Thoracic aorta (tissue), 2 donors: ENCODE measurements around the gene PIK3R4. TPM values are rescaled to one million over a fixed set of nuclear protein-coding genes. Genes with fewer than 3 reads are reported as not detected.

Experiments
- ATAC-seq: fragments of 150-250 bp; one replicate; pipeline ENCODE4 v1.8.0; 2017; ENCODE audit warnings: low read depth; ENCODE audit not compliant: insufficient number of reproducible peaks, low FRiP score
- DNase-seq: peaks from one replicate; pipeline ENCODE4 v3.0.0-alpha.2; 2020; ENCODE audit warnings: low spot score
- H3K27ac ChIP-seq, 2 donors: fragments of 200-600 bp; sonication (generic); 1 replicate in 1 of 2; 2 replicates in 1 of 2; pipeline ENCODE4 v1.5.1; 2016; ENCODE audit warnings: mild to moderate bottlenecking in 2 of 2, moderate library complexity in 2 of 2
- H3K27me3 ChIP-seq: fragments of 200-600 bp; sonication (generic); replicated peaks from 2 replicates; pipeline ENCODE4 v1.6.0; 2016; ENCODE audit warnings: mild to moderate bottlenecking; ENCODE audit not compliant: insufficient read depth
- H3K36me3 ChIP-seq: fragments of 200-600 bp; sonication (generic); one replicate; pipeline ENCODE4 v1.5.1; 2016
- H3K4me1 ChIP-seq, 2 donors: fragments of 200-600 bp; sonication (generic); 1 replicate in 1 of 2; 2 replicates in 1 of 2; pipeline versions ENCODE4 v1.5.1 to v1.6.0; 2016; ENCODE audit warnings: low read depth in 2 of 2, mild to moderate bottlenecking in 1 of 2; ENCODE audit not compliant: control insufficient read depth in 1 of 2
- H3K4me3 ChIP-seq: fragments of 200-600 bp; sonication (generic); 2 replicates; pipeline ENCODE4 v1.5.1; 2016; ENCODE audit warnings: mild to moderate bottlenecking
- H3K9me3 ChIP-seq: fragments of 200-600 bp; sonication (generic); 2 replicates; pipeline ENCODE4 v1.5.1; 2016
- total RNA-seq, 2 donors: library from RNA; depleted of rRNA; stranded (reverse); fragments of >200 nt; gene quantifications; one replicate each; pipeline versions ENCODE4 v1.1.0 to v1.2.3, GENCODE V29; 2016
- TF ChIP-seq, protein P1 (sequence below): fragments of 200-600 bp; sonication (generic); IDR thresholded peaks from one replicate; pipeline ENCODE4 v1.5.1; 2019; ENCODE audit warnings: antibody characterized with exemption

Gene PIK3R4
- total RNA-seq, 2 donors from 2014 or later = 28.4 to 53.5 TPM

GRCh38 chr3:130686833-130687232 is 59.8 kb downstream of the PIK3R4 start:
- ATAC-seq = no peak
- Histone ChIP-seq H3K4me3 (no peak overlapping the region), H3K36me3 (peaks cover 25% of the 10 kb centered on the region), H3K27ac (no peak overlapping the region), H3K9me3 (no peaks in the 10 kb centered on the region), H3K4me1 (no peaks in the 10 kb centered on the region), H3K27me3 (no peaks in the 10 kb centered on the region)
- DNase-seq = no peak
- TF ChIP-seq, protein P1, sequence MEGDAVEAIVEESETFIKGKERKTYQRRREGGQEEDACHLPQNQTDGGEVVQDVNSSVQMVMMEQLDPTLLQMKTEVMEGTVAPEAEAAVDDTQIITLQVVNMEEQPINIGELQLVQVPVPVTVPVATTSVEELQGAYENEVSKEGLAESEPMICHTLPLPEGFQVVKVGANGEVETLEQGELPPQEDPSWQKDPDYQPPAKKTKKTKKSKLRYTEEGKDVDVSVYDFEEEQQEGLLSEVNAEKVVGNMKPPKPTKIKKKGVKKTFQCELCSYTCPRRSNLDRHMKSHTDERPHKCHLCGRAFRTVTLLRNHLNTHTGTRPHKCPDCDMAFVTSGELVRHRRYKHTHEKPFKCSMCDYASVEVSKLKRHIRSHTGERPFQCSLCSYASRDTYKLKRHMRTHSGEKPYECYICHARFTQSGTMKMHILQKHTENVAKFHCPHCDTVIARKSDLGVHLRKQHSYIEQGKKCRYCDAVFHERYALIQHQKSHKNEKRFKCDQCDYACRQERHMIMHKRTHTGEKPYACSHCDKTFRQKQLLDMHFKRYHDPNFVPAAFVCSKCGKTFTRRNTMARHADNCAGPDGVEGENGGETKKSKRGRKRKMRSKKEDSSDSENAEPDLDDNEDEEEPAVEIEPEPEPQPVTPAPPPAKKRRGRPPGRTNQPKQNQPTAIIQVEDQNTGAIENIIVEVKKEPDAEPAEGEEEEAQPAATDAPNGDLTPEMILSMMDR = no peak

DNA sequence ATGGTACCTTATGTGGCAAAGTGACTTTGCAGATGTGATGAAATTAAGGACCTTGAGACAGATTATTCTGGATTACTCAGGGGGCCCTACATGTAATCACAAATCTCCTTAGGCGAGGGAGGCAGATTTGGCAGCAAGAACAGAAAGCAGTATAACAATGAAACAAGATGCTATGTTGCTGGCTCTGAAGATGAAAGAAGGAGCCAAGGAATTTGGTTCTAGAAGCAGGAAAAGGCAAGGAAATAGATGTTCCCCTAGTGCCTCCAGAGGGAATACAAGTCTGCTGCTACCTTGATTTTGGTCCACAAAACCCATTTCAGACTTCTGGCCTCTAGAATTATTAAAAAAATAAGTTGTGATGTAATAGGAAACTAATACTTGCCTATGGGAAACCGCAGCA is 64.5 kb downstream of the PIK3R4 start:
- no peak overlapping the region for H3K27ac ChIP-seq
- no peak for ATAC-seq
- H3K36me3 ChIP-seq = peaks cover 31% of the 10 kb centered on the region

DNA sequence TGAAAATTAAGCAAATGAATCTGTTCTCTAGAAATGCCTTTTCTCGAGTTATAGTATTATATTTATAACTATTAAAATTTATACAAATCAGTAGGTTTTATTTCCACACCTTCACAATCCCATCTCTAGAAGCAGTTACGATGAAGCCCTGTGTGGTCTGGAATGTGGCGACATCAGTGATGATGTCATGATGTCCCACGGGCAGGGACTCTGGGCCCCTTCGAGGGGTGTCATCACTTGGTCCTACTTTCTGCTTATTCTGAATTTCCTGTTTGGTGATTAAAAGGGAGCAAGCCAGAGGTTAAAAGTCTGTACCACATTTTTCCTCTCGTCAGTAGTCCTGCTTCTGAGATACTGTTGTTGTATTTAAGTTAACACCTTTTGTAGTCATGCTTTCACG is 67.4 kb downstream of the PIK3R4 start:
- H3K36me3 ChIP-seq = peaks cover 32% of the 10 kb centered on the region
- no peak overlapping the region for H3K4me3 ChIP-seq
- no peaks in the 10 kb centered on the region for H3K9me3 ChIP-seq
- no peak for DNase-seq
- ATAC-seq = no peak
- no peaks in the 10 kb centered on the region for H3K27me3 ChIP-seq
- no peaks in the 10 kb centered on the region for H3K4me1 ChIP-seq
- H3K27ac ChIP-seq = no peak overlapping the region
- TF ChIP-seq, protein P1 = no peak

More for the DNA sequence above, 64.5 kb downstream of the PIK3R4 start:
- no peak for DNase-seq
- Histone ChIP-seq H3K9me3 (no peaks in the 10 kb centered on the region), H3K27me3 (no peaks in the 10 kb centered on the region), H3K4me1 (no peaks in the 10 kb centered on the region), H3K4me3 (no peak overlapping the region)
- TF ChIP-seq, protein P1 = no peak

DNA sequence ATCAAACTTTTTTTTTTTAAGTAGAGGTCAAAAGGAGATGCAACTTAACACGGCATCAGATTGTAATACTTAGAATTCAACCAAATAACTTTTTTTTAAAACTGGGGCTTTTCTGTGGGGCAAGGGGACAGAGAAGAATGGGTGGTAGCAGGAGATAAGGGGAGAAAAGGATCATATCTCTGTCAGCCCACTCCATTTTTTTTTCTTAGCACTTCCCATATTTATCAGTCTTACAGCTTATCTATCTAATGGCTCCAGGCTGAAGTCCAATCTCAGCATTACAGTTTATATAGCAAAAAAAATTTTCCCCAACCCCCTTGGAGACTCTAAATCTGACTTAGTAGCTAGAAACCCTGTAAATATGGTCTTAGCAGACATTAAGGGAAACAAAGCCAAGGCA is 69.3 kb downstream of the PIK3R4 start:
- DNase-seq = no peak
- no peak overlapping the region for H3K27ac ChIP-seq
- no peaks in the 10 kb centered on the region for H3K9me3 ChIP-seq
- TF ChIP-seq, protein P1 = no peak
- H3K4me3 ChIP-seq = no peak overlapping the region
- H3K36me3 ChIP-seq = peaks cover 14% of the 10 kb centered on the region
- no peaks in the 10 kb centered on the region for H3K27me3 ChIP-seq
- H3K4me1 ChIP-seq = no peaks in the 10 kb centered on the region
- ATAC-seq = no peak

- DNase-seq = no peak
- Histone ChIP-seq H3K4me3 (no peak overlapping the region), H3K27me3 (no peaks in the 10 kb centered on the region), H3K9me3 (no peaks in the 10 kb centered on the region), H3K36me3 (peaks cover 3% of the 10 kb centered on the region), H3K4me1 (no peaks in the 10 kb centered on the region), H3K27ac (no peak overlapping the region)
- ATAC-seq = no peak
- TF ChIP-seq, protein P1 = no peak
Observed at GRCh38 chr3:130671545-130672312, 74.9 kb downstream of the PIK3R4 start.
